ENCODE data around the gene GRIA4.
"Not testable (repeated sequence)": the region's sequence is repeated elsewhere in the genome, so short reads cannot be mapped to it uniquely, and the experiment has no call there.

GRIA4 gene

GRCh38 chr11:105935791-105936190, 325.9 kb downstream of the GRIA4 start:
- no peak for DNase-seq

GRCh38 chr11:105937331-105937730, 327.5 kb downstream of the GRIA4 start:
- DNase-seq = no peak

GRCh38 chr11:105937738-105938137, 327.9 kb downstream of the GRIA4 start:
- no peak for DNase-seq

- no peak for DNase-seq
These were observed 333.0 kb downstream of the GRIA4 start for GRCh38 chr11:105942921-105943320.

GRCh38 chr11:105948918-105949590, 339.2 kb downstream of the GRIA4 start:
- DNase-seq = no peak

- no peak for DNase-seq
These were observed 344.0 kb downstream of the GRIA4 start for GRCh38 chr11:105953886-105954285.

GRCh38 chr11:105960252-105961245, 350.7 kb downstream of the GRIA4 start:
- no peak for DNase-seq

GRCh38 chr11:105968021-105968697, 358.3 kb downstream of the GRIA4 start:
- no peak for DNase-seq

- no peak for DNase-seq
These were observed 359.9 kb downstream of the GRIA4 start for GRCh38 chr11:105969756-105970155.

GRCh38 chr11:105975128-105975527, 365.3 kb downstream of the GRIA4 start:
- no peak for DNase-seq

GRCh38 chr11:105979997-105980703, 370.3 kb downstream of the GRIA4 start:
- DNase-seq = no peak

- no peak for DNase-seq
These were observed 376.7 kb downstream of the GRIA4 start for GRCh38 chr11:105986554-105986953.

GRCh38 chr11:105988197-105988596, 378.3 kb downstream of the GRIA4 start:
- no peak for DNase-seq

GRCh38 chr11:105989124-105989523, 379.3 kb downstream of the GRIA4 start:
- no peak for DNase-seq

GRCh38 chr11:105991888-105992287, 382.0 kb downstream of the GRIA4 start:
- DNase-seq = no peak

- DNase-seq = no peak
These were observed 391.6 kb downstream of the GRIA4 start for GRCh38 chr11:106001304-106002012.

- not testable (repeated sequence) for DNase-seq
These were observed 393.2 kb downstream of the GRIA4 start for GRCh38 chr11:106003094-106003493.

GRCh38 chr11:106011481-106011880, 401.6 kb downstream of the GRIA4 start:
- DNase-seq = no peak

- no peak for DNase-seq
These were observed 402.9 kb downstream of the GRIA4 start for GRCh38 chr11:106012744-106013143.

GRCh38 chr11:106014035-106014434, 404.2 kb downstream of the GRIA4 start:
- no peak for DNase-seq

GRCh38 chr11:106014620-106015019, 404.7 kb downstream of the GRIA4 start:
- no peak for DNase-seq

- no peak for DNase-seq
These were observed 405.2 kb downstream of the GRIA4 start for GRCh38 chr11:106015066-106015465.
